H54 (cell line): Measurements from ENCODE around the gene CARD10.

Source experiments
- DNase-seq: peaks from one replicate; pipeline ENCODE4 v3.0.0; 2011; ENCODE audit warnings: low spot score, mixed read lengths; ENCODE audit not compliant: insufficient read length
- FAIRE-seq: peaks from 3 replicates; lab custom pipeline; 2011; peaks lifted over from hg19 to GRCh38; lab: Jason Lieb, UNC
- POLR2A ChIP-seq: IDR thresholded peaks from 2 replicates; pipeline ENCODE4 v1.6.1; 2011; ENCODE audit warnings: low read depth, mild to moderate bottlenecking, low read length

The CARD10 gene

GRCh38 chr22:37455896-37456295 lies 63.3 kb downstream of the CARD10 start:
- FAIRE-seq (no peak), DNase-seq (no peak)
- no peak for TF ChIP-seq POLR2A

GRCh38 chr22:37454857-37455686 lies 64.1 kb downstream of the CARD10 start:
- DNase-seq (peak; percentile 48), FAIRE-seq (peak; percentile 45)
- no peak for TF ChIP-seq POLR2A

DNA sequence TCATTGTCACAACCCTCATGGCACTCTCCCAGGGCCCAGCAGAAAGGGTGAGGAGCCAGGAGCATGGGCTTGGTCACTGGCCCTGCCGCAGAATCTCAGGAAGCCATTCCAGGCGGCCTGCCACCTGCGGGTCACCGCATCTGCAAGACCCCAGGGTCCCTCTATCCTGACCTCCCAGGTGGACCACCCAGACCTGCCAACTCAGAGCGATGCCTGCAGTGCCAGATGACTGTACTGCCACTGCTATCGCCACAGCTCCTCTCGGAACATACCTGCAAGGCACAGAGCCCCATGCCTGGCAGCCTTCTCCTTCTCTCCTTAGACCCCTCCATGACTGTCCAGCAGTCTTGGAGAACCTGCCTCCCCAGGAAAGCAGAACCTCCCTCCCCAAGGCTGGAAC lies 65.5 kb downstream of the CARD10 start:
- FAIRE-seq: no peak
- no peak for DNase-seq
- no peak for TF ChIP-seq POLR2A

DNA sequence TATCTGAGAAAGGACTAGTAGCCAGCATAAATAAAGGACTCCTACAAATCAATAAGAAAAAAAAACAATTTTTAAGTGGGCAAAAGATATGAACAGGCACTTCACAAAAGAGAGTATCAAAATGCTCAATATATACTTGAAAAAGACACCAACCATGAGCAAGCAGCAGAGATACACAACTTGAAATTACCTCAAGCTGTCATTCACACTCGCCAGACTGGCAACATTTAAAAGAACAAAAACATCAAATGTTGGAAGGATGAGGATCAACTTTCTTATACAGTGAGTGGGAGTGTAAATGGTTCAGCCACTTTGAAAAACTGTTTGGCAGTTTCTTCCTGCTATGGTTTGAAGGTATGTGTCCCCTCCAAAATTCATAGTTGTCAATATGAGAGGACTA lies 68.0 kb downstream of the CARD10 start:
- TF ChIP-seq POLR2A: no peak
- DNase-seq: no peak

GRCh38 chr22:37449331-37450001 lies 69.7 kb downstream of the CARD10 start:
- DNase-seq: no peak
- no peak for FAIRE-seq
- no peak for TF ChIP-seq POLR2A

More for the DNA sequence above, 68.0 kb downstream of the CARD10 start:
- no peak for FAIRE-seq

DNA sequence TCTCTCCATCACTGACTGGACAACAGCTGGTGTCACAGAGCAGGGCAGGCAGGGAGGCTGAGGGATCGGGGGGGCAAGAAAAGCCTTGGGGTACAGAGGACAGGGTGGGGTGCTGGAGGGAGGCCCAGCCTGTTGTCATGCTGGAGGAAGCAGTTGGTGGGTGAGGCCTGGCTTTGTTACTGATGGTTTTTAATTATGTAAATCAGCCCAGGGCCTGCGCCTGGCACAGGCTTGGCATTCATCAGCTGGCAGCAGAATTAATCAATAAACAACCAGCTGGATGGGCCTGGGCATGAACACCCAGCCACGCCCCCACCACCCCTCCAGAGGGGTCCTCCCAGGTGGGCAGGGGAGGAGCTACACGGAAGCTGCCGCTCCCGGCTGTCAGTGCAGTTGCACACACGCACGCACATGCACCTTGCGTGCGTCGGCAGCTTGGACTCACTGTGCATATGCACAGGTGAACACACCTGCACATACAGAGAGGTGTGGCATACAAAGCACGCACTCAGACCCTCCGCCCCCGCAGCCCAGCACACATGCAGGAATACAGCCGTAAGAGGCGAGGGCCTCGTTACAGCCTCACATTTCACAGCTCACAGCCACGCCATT lies 70.6 kb downstream of the CARD10 start:
- DNase-seq: no peak
- no peak for FAIRE-seq
- no peak for TF ChIP-seq POLR2A

GRCh38 chr22:37445501-37445900 lies 73.7 kb downstream of the CARD10 start:
- no peak for TF ChIP-seq POLR2A
- DNase-seq (no peak), FAIRE-seq (no peak)

DNA sequence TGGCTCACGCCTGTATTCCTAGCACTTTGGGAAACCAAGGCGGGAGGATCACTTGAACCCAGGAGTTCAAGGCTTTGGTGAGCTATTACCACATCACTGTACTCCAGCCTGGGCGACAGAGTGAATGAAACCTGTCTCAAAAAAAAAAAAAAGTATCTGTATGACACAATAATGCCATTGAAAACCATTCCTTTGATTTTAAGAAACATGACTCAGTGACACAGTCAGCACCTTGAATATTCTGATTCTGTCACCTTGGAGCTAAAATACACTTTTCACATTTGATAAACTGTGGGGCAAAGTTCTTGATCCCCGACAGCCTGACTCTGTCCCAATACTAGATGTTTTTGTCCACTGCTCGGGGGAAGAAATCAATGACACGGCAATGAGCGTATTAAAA lies 75.2 kb downstream of the CARD10 start:
- FAIRE-seq (no peak), DNase-seq (no peak)
- TF ChIP-seq POLR2A: no peak

DNA sequence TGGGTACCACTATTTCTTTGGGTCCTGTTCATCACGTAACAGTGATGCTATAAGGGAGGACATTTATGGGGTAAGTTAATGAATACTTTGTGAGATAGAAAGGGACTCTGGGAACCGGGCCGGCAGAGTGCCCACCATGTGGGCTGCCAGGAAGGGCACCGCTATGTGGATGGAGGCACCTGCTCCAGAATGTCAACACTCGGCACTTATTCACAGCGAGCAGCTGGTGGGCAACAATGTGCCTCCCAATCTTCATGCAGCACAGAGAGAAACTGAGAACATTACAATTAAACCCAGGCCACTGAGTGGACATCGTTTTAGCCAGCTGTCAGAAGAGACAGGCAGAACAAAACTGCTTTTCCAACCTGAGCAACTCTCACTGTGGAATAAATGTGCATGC lies 76.1 kb downstream of the CARD10 start:
- FAIRE-seq: no peak
- no peak for TF ChIP-seq POLR2A
- no peak for DNase-seq

DNA sequence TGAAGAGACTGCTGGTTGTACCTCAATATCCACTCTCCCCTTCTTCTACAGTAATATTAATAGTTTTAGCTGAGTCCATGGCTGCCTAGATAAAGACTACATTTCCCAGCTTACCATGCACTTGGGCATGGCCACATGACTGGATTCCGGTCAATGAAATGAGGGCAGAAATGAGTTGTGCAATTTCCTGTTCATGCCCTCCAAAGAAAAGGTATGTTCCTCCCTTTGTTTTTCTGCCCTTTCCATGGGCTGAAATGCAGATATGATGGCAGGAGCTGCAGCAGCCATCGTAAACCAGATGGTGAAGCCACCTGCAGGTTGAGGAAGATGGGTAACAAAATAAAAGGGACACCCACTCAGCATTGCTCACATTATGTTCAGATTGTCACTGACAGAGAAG lies 76.7 kb downstream of the CARD10 start:
- FAIRE-seq: no peak

DNA sequence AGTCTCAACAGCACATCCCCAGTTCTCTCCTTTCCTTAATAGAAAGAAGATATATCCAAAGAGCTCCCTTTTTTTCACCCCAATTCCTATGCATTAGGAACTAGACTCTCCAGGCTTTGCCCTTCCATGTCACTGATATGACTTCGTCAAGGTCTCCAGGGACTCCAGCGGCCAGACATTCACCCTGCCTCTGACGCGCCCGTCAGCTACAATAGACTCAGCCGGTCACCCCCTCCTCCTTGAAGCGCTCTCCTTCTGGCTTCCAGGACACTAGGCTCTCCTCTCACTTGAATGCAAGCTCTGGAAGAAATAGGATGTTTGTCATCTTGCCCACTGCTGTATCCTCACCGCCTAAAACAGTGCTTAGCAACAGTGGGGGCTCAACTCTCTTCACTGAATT lies 77.1 kb downstream of the CARD10 start:
- no peak for TF ChIP-seq POLR2A
- FAIRE-seq (no peak), DNase-seq (no peak)

More for the DNA sequence above, 76.7 kb downstream of the CARD10 start:
- TF ChIP-seq POLR2A: no peak
- DNase-seq: no peak

- DNase-seq (no peak), FAIRE-seq (no peak)
- TF ChIP-seq POLR2A: no peak
Measured at GRCh38 chr22:37440875-37441274, 78.3 kb downstream of the CARD10 start.
